Pancreas (tissue), 10 donors: ENCODE measurements around the gene CDY2A. TPM values are rescaled to one million over a fixed set of nuclear protein-coding genes. Genes with fewer than 3 reads are reported as not detected.
A peak's percentile ranks its signal among the peaks of the same experiment; 100 is the strongest.
"Not testable (repeated sequence)": the region's sequence is repeated elsewhere in the genome, so short reads cannot be mapped to it uniquely, and the experiment has no call there.

ENCODE experiments used
- ATAC-seq, 4 donors: fragments of 200-7000 bp; cut with Tn5 transposase; one replicate each; pipeline versions ENCODE4 v1.8.0 to v1.9.1; 2020; ENCODE audit warnings: mild to moderate bottlenecking in 4 of 4, moderate library complexity in 4 of 4
- DNase-seq, 6 donors: peaks; one replicate each; pipeline ENCODE4 v3.0.0-alpha.2; 2020
- FAIRE-seq: peaks from 2 replicates; lab custom pipeline; 2012; peaks lifted over from hg19 to GRCh38; lab: Jason Lieb, UNC
- H3K27ac ChIP-seq, 4 donors: fragments of 200-600 bp; sonication (generic); 1 replicate in 3 of 4; 2 replicates in 1 of 4; pipeline versions ENCODE4 v1.5.0 to v1.8.0; 2020
- H3K27me3 ChIP-seq, 4 donors: fragments of 200-600 bp; one replicate each; pipeline ENCODE4 v1.8.0; 2021
- H3K36me3 ChIP-seq, 3 donors: fragments of 200-600 bp; sonication (generic) in 1 of 3; one replicate each; pipeline versions ENCODE4 v1.5.0 to v1.8.0; 2020 to 2021
- H3K4me1 ChIP-seq, 3 donors: fragments of 200-600 bp; one replicate each; pipeline ENCODE4 v1.8.0; 2021
- H3K4me3 ChIP-seq, 4 donors: fragments of 200-600 bp; sonication (generic) in 2 of 4; one replicate each; pipeline versions ENCODE4 v1.5.0 to v1.8.0; 2020 to 2021
- H3K9me3 ChIP-seq, 4 donors: fragments of 200-600 bp; one replicate each; pipeline ENCODE4 v1.8.0; 2021
- WGBS, 2 donors: extraction: QIAGEN DNeasy Blood & Tissue Kit; methylation state at CpG; one replicate each; pipeline ENCODE4 v1.1.7; 2013; 5-methylcytosine and 5-hydroxymethylcytosine counted together
- intact Hi-C, 3 donors: fragments of 100-400 bp; cut with DNase I; formaldehyde crosslinking; loops; one replicate each; pipeline versions ENCODE4 v1.11.1 to v1.14.2; 2022
- polyA plus RNA-seq, 2 donors: library from polyadenylated mRNA; stranded (reverse); fragments of 200-250 nt; gene quantifications; one replicate each; pipeline ENCODE4 v1.2.3, GENCODE V29; 2013
- total RNA-seq, 6 donors: library from RNA; stranded (reverse); fragmentation: NEBNext Ultra II Directional in 4 of 6; extraction: Animal tissue kit (Norgen Biotek cat#: 25700) in 4 of 6; gene quantifications; one replicate each; pipeline versions ENCODE4 v1.2.1 to v1.2.4, GENCODE V29; 2021 to 2023
- donor health status: healthy with polysubstance abuse.
- donor health status: DM: no; HTN: no; CAD: no; lungs with moderate emphysema.
- donor health status: DM: no; HTN: no; CAD: no.
- donor health status: control.
- donor health status: control.
- donor health status: Bipolar disorder and iron deficiency.
- donor health status: DM: yes; HTN: yes; CAD: no.
- donor health status: DM: no; HTN: no; CAD: no.
- donor health status: DM: no; HTN: no; CAD: no.
- donor health status: DM: yes; HTN: yes; CAD: no.

Gene CDY2A, protein sequence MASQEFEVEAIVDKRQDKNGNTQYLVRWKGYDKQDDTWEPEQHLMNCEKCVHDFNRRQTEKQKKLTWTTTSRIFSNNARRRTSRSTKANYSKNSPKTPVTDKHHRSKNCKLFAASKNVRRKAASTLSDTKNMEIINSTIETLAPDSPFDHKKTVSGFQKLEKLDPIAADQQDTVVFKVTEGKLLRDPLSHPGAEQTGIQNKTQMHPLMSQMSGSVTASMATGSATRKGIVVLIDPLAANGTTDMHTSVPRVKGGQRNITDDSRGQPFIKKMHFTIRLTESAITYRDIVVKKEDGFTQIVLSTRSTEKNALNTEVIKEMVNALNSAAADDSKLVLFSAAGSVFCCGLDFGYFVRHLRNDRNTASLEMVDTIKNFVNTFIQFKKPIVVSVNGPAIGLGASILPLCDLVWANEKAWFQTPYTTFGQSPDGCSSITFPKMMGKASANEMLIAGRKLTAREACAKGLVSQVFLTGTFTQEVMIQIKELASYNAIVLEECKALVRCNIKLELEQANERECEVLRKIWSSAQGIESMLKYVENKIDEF
- total RNA-seq (not detected), polyA plus RNA-seq (not detected)

DNA sequence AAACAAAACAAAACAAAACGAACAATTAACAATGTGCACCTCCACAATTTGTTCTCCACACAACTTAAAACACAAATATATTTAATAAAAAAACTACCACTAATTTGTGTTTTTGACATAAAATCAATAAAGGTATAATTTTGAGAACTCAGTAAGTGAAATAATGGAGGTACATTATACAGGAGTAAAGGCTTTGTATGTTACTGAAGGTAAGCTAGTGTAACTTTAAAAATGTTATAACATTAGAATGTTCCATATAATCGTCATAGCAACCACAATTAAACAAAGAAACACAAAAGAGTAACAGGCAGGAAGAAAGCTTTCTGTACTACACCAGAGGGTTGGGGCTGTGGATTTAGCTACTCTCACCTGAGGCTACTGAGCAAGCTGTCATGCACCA lies at the start of gene CDY2A:
Gene CDY2A (plus strand): TSS at position 301 of the 400 bp plus-strand sequence. CDS start 328 bp downstream, outside the sequence.
- H3K4me3 ChIP-seq, H3K27me3 ChIP-seq, DNase-seq, ATAC-seq, intact Hi-C loops, H3K4me1 ChIP-seq, H3K36me3 ChIP-seq, H3K27ac ChIP-seq, FAIRE-seq, H3K9me3 ChIP-seq: not testable (repeated sequence)
- WGBS, 2 donors, result 24% methylated on average over 1 of the region's 2 CpGs; no CpG with 5 or more reads in 1 of the 2 donors

DNA sequence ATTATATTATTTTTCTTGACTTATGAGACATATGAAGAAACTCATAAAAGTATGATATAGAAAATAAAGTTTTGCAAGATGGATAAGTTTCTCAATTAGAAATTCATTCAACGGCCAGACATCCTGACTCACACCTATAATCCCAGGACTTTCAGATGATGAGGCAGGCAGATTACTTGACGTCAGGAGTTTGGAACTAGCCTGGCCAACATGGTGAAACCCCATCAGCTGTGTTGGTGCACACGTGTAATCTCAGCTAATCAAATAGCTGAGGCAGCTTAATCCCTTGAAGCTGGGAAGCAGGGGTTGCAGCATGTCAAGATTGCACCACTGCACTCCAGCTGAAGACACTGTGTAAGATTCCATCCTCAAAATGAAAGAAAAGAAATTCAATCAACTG lies 28.0 kb upstream of the CDY2A start:
- H3K9me3 ChIP-seq, H3K4me3 ChIP-seq, intact Hi-C loops, FAIRE-seq, H3K4me1 ChIP-seq, H3K27ac ChIP-seq, DNase-seq, H3K36me3 ChIP-seq, H3K27me3 ChIP-seq, ATAC-seq: not testable (repeated sequence)
- no CpG with 5 or more reads among the region's 3 CpGs for WGBS, 2 donors

DNA sequence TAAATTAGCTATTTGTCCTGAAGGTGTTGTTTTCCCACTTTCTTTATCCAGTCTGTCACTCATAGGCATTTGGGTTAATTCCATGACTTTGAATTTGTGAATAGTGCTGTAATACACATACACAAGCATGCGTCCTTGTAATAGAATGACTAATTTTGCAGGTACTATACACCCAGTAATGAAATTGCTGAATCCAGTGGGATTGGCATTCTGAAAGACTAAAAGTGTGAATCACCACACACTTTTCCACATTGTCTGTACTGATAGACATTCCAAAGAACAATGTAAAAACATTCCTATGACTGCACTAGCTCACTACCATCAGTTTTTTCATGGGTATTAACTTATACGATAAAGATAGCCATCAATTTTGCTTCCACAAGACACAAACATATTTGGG lies 27.3 kb upstream of the CDY2A start:
- WGBS, 2 donors, result no CpG with 5 or more reads among the region's 2 CpGs
- DNase-seq, FAIRE-seq, ATAC-seq, H3K4me3 ChIP-seq, intact Hi-C loops, H3K27ac ChIP-seq, H3K36me3 ChIP-seq, H3K27me3 ChIP-seq, H3K9me3 ChIP-seq, H3K4me1 ChIP-seq: not testable (repeated sequence)

DNA sequence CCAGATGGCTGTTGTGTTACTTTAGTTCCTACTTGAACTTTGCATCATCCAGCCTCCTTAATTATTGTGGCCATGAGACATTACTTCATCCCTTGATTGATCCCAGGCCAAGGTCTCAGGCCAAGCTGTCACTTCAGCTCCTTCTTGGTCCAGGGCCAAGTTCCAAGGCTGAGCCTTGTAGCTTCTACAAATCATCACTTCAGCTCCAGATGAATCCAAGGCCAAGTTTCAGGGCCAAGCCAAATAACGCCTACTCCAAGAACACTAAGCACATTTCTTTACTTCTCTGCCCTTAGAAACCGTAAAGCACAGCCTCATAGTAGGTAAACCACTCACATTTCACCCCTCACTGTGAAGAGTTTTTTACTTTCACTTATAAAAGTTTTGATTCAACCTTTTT lies 1.7 kb upstream of the CDY2A start:
- H3K36me3 ChIP-seq, H3K27ac ChIP-seq, FAIRE-seq, H3K9me3 ChIP-seq, H3K27me3 ChIP-seq, DNase-seq, H3K4me3 ChIP-seq, intact Hi-C loops, H3K4me1 ChIP-seq, ATAC-seq: not testable (repeated sequence)
- WGBS, 2 donors, result no CpG with 5 or more reads among the region's 2 CpGs

DNA sequence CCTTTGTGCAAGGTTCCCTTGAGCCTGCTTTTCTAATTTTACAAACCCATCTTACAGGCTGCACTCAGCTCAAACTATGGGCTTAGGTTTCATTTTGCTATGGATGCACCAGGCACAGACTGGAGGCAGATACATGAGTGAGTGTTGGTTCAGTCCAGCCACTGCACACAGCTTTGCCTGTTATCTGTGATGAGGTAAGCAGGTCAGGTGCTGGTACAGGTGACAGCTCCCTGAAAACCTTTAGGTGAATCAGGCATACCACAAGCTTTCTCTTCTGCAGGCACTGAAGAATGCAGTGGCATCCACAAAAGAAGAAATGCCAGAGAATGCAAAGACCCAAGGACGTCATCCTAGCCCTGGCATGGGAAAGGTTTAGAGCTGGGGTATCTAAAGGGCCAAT lies 3.3 kb downstream of the CDY2A start:
- H3K27ac ChIP-seq, intact Hi-C loops, H3K27me3 ChIP-seq, H3K36me3 ChIP-seq, ATAC-seq, H3K4me1 ChIP-seq, FAIRE-seq, H3K4me3 ChIP-seq, DNase-seq, H3K9me3 ChIP-seq: not testable (repeated sequence)
- WGBS, 2 donors, result no CpG with 5 or more reads among the region's 1 CpG

DNA sequence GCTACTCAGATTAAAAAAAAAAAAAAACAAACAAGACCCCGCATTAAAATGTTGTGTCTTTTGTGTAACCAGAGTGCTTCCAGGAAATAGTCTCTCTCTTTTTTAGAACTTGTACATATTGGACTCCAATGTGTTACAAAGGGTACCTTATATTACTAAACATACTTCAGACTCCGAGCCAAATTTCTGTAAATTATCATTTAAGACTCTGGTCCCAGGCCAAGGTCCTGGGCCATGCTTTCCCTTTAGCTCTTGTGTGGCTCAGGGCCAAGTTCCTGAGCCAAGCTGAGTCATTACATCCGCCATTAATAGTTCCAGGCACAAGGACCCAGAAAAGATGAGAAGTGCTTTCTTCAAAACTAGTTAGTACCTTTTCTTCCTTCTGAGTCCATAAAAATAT lies 4.6 kb downstream of the CDY2A start:
- H3K4me1 ChIP-seq, intact Hi-C loops, H3K4me3 ChIP-seq, H3K9me3 ChIP-seq, FAIRE-seq, H3K36me3 ChIP-seq, H3K27me3 ChIP-seq, ATAC-seq, H3K27ac ChIP-seq, DNase-seq: not testable (repeated sequence)
- no CpG with 5 or more reads among the region's 3 CpGs for WGBS, 2 donors

DNA sequence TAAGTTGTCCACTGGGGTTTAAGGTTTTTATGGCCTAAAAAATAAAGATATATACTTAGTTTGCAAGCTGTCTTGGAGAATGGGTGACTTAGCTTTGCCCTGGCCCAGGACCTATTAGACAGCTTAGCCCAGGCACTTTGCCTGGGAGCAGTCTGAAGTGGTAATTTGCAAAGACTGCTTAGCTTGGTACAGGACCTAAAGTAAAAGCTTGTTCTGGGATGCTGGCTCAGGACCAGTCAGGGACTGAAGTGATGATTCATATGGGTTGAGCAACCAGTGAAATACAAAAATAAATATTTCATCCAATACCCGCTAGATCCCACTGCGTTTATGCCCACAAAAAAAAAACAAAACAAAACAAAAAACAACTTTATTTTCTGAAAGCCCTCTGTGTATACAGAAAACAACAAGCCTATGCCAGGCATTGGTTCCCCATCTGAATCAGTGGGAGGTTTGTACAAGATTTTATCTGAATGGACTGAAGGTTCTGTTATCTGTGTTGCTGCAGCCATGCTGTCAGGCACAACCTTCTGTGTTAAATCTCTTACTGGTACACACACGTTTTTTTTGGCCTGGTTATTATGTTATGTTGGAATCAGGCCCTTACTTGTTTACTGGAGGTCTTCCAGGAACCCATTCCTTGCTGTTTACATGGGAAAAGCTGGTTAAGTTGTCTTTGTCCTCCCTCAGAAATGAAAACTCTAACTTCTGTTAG lies 8.7 kb downstream of the CDY2A start:
- H3K4me1 ChIP-seq, H3K36me3 ChIP-seq, ATAC-seq, H3K27ac ChIP-seq, FAIRE-seq, DNase-seq, H3K27me3 ChIP-seq, H3K9me3 ChIP-seq, intact Hi-C loops, H3K4me3 ChIP-seq: not testable (repeated sequence)
- no CpG with 5 or more reads among the region's 3 CpGs for WGBS, 2 donors

DNA sequence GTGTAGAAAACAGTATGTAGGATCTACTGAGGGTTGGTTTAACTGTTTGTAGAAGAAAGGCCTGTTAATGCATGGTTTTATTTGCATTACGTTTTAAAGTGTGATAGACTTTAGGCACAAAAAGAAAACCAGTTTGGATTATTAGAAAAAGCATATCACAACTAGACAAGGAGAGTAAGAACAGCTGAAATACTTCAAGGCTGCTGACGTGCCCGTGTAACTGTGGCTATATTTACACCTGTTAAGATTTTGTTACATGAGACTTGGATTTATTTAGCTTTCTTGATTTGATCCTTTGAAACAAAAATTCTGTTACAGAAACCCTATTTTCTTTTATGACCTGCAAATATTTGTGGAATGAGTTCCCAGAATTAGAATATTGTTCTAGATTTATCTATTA lies 9.3 kb downstream of the CDY2A start:
- H3K4me3 ChIP-seq, DNase-seq, H3K4me1 ChIP-seq, H3K27ac ChIP-seq, H3K36me3 ChIP-seq, ATAC-seq, H3K9me3 ChIP-seq, intact Hi-C loops, H3K27me3 ChIP-seq: not testable (repeated sequence)
- WGBS, 2 donors, result no CpG with 5 or more reads among the region's 3 CpGs
- peak; percentile 17 for FAIRE-seq

DNA sequence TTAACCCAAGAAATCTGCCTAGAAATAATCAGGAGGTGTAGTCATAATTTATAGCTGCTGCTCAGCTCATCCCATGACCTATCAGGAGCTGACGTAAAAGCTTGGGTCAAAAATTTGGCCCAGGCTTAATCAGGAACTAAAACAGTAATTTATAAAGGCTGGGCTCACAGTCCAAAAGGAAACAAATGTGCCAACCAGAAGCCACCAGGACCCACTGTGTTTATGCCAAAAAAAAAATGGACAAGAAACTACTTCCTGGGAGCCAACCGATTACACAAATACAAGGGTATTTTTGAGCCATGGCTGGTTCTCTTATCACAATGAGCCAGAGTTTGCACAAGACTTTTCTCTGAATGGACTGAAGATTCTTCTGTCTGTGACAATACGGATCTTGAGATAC lies 19.4 kb downstream of the CDY2A start:
- H3K4me3 ChIP-seq, intact Hi-C loops, DNase-seq: not testable (repeated sequence)

DNA sequence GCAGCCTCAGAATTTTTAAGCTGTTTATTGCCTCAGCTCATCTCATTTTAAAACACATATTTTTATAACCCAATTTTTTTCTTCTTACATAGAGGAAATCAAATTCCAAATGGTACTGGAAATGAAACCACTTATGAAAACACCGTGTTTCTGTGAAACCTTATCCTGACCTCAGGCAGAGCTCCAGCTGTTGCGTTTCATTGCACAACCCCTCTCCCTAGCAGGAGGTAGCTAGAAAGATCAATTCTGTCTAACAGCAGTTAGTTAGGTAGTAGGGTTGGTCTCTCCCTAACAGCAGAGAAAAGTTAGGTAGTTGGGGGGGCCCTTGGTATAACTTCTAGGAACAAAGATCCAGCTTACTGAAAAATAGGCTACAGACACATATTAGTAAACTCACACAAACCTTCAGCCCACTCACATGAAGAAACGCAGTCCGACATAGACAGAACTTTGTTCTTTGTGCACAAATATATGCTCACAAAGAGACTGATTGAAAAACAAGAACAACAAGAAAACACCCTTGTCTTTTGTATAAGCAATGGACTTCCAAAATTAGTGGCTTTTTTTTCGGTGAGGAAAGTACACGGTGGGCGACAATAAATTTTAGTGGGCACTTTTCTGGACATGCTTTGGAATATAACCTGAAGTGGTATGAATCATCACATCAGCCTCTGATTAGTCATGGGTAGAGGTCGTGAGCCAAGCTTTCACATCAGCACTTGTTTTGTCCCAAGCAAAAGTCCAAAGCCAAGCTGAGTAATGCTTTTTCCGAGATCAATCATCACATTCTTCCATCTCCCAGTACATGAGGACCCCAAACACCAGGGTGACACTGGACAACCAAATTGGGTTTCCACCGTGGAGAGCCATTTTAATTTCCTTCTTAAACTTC lies 22.8 kb downstream of the CDY2A start:
- H3K9me3 ChIP-seq, H3K4me1 ChIP-seq, H3K36me3 ChIP-seq, H3K27me3 ChIP-seq, H3K27ac ChIP-seq, FAIRE-seq, intact Hi-C loops, DNase-seq, ATAC-seq, H3K4me3 ChIP-seq: not testable (repeated sequence)
- WGBS, 2 donors, result no CpG with 5 or more reads among the region's 10 CpGs

More for the DNA sequence above, 19.4 kb downstream of the CDY2A start:
- FAIRE-seq, H3K27me3 ChIP-seq, H3K4me1 ChIP-seq, H3K27ac ChIP-seq, H3K36me3 ChIP-seq, ATAC-seq, H3K9me3 ChIP-seq: not testable (repeated sequence)
- WGBS, 2 donors, result no CpG with 5 or more reads among the region's 3 CpGs

DNA sequence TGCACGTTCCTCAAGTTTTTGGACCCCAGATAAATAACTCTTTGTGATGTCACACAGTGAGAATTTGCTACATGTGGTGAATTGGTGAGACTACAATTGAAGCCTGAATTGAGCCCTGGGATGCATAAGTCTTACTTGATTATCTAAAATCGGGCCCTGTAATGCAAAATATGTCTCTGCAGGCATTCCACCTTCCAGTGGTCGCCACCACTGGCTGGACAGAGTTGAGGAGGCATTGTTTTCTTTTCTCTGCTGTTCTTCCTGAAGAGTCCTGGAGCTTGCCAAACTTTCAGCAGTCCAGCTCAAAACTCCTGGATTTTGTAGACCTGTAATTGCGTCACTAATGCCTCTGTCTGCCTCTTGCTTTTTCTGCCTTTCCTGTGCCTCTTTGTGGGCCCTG lies 23.5 kb downstream of the CDY2A start:
- WGBS, 2 donors, result no CpG with 5 or more reads among the region's 4 CpGs
- H3K36me3 ChIP-seq, ATAC-seq, intact Hi-C loops, DNase-seq, FAIRE-seq, H3K4me1 ChIP-seq, H3K27ac ChIP-seq, H3K9me3 ChIP-seq, H3K4me3 ChIP-seq, H3K27me3 ChIP-seq: not testable (repeated sequence)
